Pulmonary artery endothelial cell (primary cell): ENCODE measurements around the gene GPC6. TPM values are rescaled to one million over a fixed set of nuclear protein-coding genes. Genes with fewer than 3 reads are reported as not detected.

Source experiments
- DNase-seq: peaks from one replicate; pipeline ENCODE4 v3.0.0-alpha.2; 2011; ENCODE audit warnings: low read depth, low spot score
- total RNA-seq: library from RNA; depleted of rRNA; stranded (reverse); fragments of >200 nt; gene quantifications from 2 replicates; pipeline ENCODE4 v1.2.3, GENCODE V29; 2014

GPC6 gene
- total RNA-seq, 1 donor from 2014 or later, result under 0.01 TPM

DNA sequence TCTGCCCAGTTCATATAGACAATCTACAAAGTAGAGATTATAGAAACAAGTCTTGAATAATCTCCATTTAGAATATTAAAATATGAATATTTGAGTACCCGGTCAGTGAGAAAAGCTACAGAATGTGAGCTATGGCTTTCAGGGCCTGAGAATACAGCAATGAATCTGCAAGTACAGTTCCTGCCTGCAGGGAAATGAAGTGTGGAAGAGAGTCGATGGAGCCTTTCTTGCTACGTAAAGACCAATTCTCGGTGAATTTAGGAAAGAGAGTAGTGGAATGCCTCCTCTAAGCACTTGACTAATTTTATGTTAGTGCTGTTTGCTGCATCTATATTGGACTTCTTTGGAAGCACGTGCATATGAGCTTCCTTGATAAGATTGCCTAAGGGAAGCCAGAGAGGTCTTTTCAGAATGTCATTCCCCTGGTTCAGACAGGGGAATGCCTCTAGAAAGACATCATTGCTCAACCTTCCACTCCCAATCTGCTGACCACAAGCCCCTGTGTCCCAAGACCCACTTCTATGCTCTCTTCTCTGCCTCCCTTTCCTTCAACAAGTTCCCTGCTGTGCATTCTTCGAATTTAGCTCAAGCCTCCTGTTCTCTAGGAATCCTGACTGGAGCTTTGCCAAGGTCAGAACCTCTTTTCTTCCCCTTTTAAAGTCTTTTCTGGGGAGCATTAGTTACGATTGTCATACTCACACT, 41.9 kb downstream of the GPC6 start:
- DNase-seq, result no peak

GRCh38 chr13:93270769-93271742, 44.4 kb downstream of the GPC6 start:
- no peak for DNase-seq

- DNase-seq, result no peak
Observed at GRCh38 chr13:93279982-93280381, 53.4 kb downstream of the GPC6 start.

- no peak for DNase-seq
Observed at GRCh38 chr13:93280688-93281087, 54.1 kb downstream of the GPC6 start.

GRCh38 chr13:93283255-93283654, 56.6 kb downstream of the GPC6 start:
- no peak for DNase-seq

GRCh38 chr13:93284064-93284463, 57.5 kb downstream of the GPC6 start:
- DNase-seq, result no peak

DNA sequence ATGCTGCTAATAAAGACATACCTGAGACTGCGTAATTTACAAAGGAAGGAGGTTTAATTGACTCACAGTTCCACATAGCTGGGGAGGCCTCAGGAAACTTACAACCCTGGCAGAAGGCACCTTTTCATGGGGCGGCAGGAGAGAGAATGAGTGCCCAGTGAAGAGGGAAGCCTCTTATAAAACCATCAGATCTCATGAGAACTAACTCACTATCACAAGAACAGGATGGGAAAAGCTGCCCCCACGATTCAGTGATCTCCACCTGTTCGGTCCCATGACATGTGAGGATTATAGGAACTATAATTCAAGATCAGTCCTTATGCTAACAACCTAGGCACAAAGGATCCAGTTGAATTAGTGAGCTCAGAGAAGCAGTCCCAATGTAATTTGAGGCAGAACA, 59.4 kb downstream of the GPC6 start:
- no peak for DNase-seq

GRCh38 chr13:93289053-93289452, 62.4 kb downstream of the GPC6 start:
- no peak for DNase-seq

- no peak for DNase-seq
Observed at GRCh38 chr13:93289842-93290241, 63.2 kb downstream of the GPC6 start.

DNA sequence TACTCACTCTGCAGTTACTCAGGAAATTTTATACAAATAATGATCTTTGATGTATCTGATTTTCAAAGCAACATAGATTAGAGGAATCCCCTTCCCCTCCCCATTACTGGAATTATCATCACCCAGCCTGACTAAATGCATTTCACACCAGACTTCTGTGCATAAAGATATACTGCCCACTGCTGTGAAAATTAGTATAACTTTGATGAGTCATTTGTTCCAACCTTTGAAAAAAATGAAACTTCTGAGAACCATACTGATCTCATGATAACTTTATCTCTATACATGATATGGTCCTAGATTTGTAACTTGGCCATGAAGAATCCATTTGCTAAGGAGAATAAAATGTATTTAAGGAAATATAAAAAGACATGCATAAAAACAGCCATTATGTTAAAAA, 63.9 kb downstream of the GPC6 start:
- no peak for DNase-seq

GRCh38 chr13:93292366-93292765, 65.8 kb downstream of the GPC6 start:
- no peak for DNase-seq

GRCh38 chr13:93293710-93294109, 67.1 kb downstream of the GPC6 start:
- no peak for DNase-seq

GRCh38 chr13:93296584-93296983, 70.0 kb downstream of the GPC6 start:
- DNase-seq, result no peak

- DNase-seq, result no peak
Observed at GRCh38 chr13:93298713-93299112, 72.1 kb downstream of the GPC6 start.

DNA sequence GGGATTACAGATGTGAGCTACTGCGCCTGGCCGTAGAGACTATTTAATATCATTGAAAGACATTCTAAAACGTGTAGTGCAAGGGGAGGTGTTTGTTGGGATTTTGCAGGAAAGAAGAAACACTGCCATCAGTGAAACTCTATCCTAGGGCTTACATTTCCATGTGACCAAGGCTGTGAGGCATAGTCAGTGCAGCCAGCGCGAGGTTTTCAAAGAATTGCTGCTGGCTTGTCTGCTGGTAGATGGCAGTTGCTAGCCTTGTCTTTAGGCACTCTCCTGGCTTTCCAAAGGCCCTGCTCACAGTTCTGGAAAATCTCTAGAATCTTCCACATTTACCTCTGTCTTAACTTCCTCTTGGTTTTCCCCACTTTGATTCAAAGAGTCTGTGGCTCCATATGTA, 77.5 kb downstream of the GPC6 start:
- DNase-seq, result no peak

GRCh38 chr13:93304868-93305613, 78.4 kb downstream of the GPC6 start:
- DNase-seq, result no peak

GRCh38 chr13:93305886-93306285, 79.3 kb downstream of the GPC6 start:
- DNase-seq, result no peak

- DNase-seq, result no peak
Observed at GRCh38 chr13:93307136-93307535, 80.5 kb downstream of the GPC6 start.

GRCh38 chr13:93307651-93308050, 81.0 kb downstream of the GPC6 start:
- no peak for DNase-seq

- no peak for DNase-seq
Observed at GRCh38 chr13:93309886-93310523, 83.4 kb downstream of the GPC6 start.

DNA sequence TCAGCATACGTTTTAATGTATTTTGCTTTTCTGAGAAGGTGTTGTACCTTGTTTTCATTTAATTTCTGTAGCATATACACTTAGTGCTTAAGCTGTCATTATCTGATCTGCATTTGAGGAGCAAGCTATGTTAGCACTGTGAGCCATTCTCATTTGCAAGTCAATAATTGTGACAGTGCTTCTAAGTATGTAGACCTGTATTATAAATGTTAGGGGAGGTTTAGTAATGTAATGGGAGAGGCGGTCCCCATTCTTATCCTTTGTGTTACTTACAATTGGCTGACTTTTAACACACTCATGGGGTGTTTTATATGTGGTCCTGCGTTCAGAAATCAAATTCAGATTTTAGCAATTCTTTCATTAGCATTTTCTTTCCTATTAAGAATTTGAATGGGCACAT, 90.2 kb downstream of the GPC6 start:
- DNase-seq, result no peak
